GM12872 (cell line): ENCODE measurements around the gene PGAM5.

Source experiments
- CTCF ChIP-seq: IDR thresholded peaks from 3 replicates; pipeline ENCODE4 v1.5.1; 2011; ENCODE audit warnings: low read depth, mild to moderate bottlenecking, low read length, moderate library complexity; ENCODE audit not compliant: insufficient read depth

The PGAM5 gene

GRCh38 chr12:132710405-132711079 lies at the start of gene PGAM5:
Gene PGAM5, plus strand, starts transcription at chr12:132710842. Its CDS starts 35 bp downstream, at chr12:132710877.
- TF ChIP-seq CTCF: no peak

- no peak for TF ChIP-seq CTCF
Observed at GRCh38 chr12:132660996-132661395, 49.6 kb upstream of the PGAM5 start.

- TF ChIP-seq CTCF: no peak
Observed at GRCh38 chr12:132661972-132662371, 48.7 kb upstream of the PGAM5 start.

GRCh38 chr12:132662901-132663755 lies 47.5 kb upstream of the PGAM5 start:
- no peak for TF ChIP-seq CTCF

- TF ChIP-seq CTCF: no peak
Observed at GRCh38 chr12:132664206-132665148, 46.2 kb upstream of the PGAM5 start.

- TF ChIP-seq CTCF: no peak
Observed at GRCh38 chr12:132665149-132665491, 45.5 kb upstream of the PGAM5 start.

GRCh38 chr12:132665794-132666193 lies 44.8 kb upstream of the PGAM5 start:
- TF ChIP-seq CTCF: no peak
